NCI-H774 (cell line): Measurements from ENCODE around the gene GIMAP8.
A peak's percentile ranks its signal among the peaks of the same experiment; 100 is the strongest.

Experiments used
- DNase-seq: peaks from one replicate; lab custom pipeline; 2025; lab: John Stamatoyannopoulos, UW

GIMAP8 gene

DNA sequence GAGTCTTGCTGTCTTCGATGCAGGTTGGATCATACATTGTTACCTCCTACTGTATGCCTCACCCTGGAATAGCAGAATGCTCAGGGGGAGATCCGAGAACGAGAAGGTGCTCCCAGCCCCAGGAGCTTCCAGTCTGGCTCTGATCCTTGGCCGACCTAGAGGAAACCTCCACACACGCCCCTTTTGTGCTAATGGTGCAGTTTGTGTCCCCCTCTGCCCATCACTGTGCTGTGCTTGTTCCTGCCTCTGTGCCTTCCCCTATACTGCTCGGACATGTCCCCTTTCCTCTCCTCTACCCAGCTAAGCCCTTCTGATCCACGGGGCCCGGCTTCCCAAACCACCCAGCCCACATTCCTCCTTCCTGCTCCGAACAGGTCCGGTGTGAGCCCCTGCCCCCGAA, 38.8 kb upstream of the GIMAP8 start:
- no peak for DNase-seq

DNA sequence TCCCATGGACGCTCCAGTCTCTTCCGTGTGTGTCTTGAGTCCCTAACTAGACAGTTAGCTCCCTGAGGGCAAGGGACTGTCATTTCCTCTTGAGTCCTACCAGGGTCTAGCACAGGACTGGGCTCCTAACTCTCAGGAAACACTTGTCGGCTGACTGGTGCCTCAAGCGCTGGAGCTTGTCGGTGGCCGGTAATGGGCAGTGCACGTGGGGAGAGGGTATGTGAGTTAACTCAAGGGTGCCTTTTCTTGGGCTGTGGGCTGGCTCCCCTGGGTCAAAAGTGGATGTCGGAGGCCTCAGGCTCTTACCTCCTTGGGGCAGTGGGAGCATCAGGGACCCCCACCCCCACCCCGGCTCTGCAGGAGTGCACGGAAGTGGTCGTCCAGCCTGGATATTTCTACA, 38.4 kb upstream of the GIMAP8 start:
- DNase-seq: no peak

DNA sequence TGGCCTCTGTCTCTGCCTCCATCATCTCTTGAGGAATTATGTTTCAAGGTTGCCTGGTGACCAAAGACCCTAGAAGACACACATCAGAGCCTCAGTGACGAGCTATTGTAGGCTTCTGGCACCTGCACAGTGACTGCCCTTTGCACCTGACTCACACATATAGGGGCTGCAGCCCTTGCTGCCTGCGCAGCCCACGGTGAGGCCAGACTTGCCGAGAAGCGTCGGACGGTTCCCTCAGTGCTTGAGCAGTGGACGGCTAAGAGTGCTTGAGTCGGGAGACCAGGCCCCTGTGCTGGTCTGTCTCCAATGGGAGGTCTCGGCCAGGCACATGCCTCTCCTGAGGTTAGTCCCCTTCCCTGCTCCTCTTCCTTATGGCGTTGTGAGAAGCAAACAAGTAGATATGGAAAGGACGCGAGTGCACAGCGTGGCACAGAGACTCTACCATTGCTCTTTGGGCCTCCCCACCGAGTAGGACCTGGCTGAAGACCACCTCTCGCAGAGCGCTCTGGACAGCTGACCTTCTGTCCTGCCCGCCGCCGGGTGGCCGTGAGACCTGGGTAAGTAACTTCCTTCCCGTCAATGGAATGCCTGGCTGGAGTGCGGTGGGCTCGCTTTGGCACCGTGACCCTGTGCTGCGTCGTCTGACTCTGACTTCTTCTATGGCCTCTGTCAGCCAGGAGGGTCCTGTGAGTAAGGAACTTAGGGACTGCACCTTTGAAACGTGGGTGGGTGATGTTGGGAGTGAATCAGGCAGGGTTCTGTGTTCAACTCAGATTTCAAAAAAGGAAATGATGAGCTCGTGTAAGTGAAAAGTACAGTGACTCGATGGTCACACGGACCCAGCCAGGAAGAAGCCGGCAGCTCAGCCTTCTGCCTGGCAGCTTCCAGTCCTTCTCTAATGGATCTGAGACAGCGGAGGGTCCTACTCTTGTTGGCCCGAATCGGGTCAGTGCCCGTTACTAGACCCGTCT, 37.6 kb upstream of the GIMAP8 start:
- DNase-seq: no peak

DNA sequence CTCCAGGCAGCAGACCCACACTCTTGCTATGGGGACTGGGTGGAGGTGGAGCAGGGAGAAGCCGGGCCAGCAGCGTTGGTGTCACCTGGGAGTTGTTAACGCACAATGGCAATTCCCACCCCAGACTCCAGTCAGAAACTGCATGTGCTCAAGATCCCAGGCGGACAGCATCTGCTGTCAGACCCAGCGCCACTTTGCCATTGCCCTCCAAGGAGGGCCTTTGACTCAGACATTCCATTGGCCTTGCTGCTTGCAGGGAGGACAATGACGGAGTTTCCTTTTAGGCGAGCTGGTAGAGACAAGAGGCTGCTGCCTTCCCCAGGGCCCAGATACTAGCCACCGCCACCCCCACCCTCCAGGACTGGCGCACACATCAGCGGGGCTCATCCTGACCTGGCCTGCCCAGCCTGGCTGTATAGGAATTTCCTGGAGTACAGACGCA, 36.8 kb upstream of the GIMAP8 start:
- DNase-seq: no peak

DNA sequence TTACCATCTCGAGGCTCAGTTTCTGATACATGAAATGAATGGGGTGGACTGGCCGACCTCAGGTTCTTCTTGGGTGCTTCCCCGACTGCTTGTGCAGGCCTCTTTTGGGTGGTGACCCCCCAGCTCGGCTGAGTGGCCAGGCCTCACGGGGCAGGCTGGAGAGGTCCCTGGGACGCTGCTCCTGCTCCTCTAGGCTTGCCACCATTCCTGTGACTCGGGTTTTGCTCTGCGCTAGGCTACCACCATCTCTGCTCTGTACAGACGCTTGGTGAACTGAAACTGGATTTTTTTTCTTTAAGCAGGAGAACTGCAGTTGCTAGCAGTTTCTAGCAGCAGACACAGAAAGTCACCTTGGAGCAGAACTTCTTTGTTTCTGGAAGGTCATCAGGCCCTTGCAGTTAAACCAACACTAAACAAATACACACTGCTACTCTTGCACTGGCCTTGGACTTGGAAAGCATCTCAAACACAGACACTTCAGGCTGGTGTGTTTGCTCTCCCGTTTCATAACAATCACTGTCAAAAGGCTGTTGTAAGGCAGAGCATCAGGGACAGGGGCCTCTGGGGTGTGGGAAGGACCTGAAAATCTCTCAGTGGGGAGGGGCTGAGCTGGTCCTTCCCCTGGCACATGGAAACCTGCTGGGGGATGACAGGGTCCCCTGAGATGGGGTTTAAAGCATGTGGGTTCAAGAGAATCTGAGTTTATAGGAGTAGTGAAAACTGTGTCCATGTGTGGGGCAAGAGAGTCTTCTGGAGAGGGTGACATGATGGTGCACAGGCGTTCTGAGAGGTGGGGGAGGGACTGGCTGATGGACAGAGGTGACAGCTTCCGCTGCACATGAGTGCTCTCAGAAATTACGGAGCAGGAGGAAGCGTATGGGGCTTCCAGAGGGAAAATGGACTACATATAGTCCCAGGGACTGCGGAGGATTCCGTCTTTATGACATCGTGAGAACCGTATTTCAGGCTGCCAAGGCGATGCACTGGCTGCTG, 35.0 kb upstream of the GIMAP8 start:
- no peak for DNase-seq

DNA sequence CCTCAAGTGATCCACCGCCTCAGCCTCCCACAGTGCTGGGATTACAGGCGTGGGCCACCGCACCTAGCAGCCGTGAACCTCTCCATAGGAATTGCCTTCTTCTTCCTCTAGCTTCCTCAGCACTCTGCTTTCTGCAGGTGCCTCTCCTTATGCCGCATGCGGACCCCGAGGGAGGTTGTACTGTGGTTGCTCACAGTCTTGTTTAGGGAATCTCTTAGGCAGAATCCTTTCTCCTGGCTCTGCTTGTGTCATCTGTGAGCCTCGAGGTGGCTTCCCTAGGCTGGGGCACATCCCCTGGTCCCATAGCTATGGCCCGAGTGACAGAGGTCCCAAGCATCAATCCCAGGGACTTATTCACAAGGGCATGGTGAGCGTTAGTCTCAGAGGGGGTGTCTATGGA, 33.2 kb upstream of the GIMAP8 start:
- no peak for DNase-seq

DNA sequence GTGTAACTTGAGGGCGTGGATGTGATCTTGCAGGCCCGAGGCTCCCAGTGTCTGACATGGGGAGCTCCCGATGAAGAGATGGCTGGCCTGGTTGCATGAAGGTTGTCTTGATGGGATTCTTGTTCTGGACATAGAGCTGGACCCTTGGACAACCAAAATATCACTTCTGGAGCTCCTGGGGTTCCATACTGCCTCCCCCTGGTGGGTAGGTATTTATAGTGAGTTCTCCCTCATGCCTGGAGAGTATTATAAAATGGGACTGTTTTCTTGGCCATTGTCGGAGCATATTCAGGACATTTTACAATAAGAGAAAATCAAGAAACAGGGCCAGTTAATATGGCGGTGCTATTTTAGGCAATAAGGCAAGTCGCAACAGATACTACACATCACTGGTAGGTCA, 32.6 kb upstream of the GIMAP8 start:
- no peak for DNase-seq

DNA sequence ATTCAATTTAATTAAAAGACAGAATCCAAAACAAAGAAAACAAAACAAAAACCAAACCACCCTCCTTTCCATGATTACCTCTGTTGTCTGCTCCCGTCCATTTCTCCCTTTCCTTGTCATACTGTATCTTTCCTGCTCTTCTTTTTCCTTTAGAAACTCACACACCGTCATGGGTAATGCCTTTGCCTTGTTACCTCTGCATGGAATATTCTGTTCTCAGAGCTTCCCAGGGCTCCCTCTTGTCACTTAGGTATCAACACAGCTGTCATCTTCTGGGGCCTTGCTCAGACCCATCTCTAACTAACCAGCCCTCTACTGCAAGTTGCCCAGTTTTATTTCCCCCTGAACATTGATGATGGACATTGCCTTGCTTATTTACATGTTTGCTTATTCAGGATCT, 30.2 kb upstream of the GIMAP8 start:
- no peak for DNase-seq

DNA sequence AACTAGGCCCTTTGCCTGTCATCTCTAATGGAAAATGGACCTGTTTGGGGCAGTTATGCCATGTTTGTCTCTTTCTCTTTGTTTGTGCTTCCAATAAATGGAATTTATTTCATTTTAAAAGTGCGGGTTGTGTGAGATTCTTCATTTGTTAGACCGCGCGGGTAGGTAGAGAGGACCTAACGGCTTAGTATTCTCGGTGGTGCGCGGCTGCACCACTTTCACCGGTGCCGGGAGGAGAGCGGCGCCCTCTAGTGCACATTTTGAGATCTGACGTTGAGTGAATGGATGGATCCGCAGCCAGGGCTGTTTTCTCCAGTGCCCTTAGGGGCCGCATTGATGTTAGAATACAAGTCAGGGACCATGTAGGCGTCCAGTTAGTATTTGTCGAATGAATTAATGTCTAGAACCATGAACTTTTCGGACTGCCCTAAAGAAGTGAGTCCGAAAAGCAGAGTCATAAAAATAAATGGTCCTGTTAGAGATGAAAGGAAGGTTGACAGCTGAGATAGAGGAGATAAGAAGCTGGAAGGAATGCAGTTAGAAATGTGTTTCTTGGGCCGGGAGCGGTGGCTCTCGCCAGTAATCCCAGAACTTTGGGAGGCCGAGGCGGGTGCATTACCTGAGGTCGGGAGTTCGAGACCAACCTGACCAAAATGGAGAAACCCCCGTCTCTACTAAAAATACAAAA, 29.3 kb upstream of the GIMAP8 start:
- peak; percentile 72 for DNase-seq

DNA sequence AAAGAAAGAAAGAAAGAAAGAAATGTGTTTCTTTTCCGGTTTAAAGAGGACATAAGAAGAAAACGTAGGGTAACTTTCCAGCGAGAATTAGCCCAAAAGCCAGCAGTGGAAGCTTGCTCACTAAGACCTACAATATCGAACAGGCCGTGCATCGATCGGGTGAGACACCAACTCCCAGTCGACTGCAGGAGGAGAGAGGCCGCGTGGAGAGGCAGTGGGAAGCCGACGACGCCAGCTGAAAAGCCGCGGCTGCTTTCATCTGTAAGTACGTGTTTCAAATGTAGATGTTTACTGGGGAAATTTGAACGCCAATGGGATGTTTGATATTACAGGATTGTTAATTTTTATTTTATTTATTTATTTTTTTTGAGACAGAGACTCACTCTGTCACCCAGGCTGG, 28.6 kb upstream of the GIMAP8 start:
- no peak for DNase-seq

DNA sequence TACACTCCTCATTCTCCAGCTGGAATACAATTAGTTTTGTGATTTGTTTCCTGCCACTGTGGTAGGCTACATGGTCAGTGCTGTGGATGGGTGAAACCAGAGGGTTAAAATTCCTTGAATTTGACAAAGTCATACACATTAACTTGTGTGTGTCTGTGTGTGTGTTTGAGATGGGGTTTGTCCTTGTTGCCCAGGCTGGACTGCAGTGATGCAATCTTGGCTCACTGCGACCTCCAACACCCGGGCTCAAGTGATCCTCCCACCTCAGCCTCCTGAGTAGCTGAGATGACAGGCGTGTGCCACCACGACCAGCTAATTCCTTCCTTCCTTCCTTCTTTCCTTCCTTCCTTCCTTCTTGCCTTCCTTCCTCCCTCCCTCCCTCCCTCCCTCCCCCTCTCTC, 24.8 kb upstream of the GIMAP8 start:
- DNase-seq: no peak

DNA sequence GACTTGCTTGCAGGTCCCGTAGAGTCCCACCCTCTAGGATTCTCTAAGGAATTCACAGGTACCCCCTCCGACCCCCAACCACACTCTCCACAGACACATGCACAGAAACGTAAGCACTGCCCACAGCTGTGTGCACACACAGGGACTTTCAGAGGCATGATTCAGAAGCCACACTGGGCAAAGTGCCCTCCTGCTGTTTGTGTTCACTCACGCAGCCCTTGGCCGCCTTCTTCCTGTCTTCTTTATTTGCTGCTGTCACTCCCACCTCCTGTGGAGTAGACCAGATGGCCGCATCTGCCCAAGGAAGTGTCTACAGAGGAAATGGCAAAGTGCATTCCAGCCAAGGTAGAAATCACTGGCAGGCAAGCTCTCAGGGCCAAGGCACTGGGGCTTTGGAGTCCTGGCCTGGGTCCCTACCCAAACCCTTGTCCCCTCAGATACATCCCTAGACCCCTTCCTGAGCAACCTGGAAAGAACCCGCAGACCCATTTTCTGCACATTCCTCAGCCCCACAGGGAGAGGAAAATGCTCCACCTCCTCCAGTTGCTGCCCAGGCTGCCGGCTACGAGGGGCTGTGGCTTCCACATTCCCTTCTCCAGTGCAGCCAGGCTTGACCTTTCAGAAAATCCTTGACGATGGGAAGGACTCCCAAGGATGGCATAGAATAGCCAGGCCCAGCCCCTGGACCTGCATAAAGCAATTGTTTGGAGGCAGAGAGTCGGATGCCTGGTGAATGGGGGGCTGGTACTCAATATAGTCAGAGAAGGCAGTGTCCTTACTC, 21.6 kb upstream of the GIMAP8 start:
- no peak for DNase-seq

DNA sequence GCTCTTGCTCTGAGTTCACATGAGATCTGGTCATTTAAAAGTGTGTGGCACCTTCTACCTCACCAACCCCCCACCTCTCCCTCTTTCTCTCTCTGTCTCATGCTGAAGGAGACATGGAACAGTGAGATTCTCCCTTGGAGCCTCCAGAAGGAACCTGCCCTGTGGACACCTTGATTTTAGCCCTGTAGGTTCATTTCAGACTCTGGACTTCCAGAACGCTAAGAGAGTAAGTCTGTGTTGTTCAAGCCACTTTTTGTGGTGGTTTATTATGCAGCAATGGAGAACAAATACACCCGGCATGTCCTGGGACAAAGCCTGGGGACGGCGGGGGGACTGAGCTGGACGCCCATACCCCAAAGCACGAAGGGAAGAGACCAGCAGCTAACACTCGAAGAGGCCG, 20.7 kb upstream of the GIMAP8 start:
- DNase-seq: no peak

DNA sequence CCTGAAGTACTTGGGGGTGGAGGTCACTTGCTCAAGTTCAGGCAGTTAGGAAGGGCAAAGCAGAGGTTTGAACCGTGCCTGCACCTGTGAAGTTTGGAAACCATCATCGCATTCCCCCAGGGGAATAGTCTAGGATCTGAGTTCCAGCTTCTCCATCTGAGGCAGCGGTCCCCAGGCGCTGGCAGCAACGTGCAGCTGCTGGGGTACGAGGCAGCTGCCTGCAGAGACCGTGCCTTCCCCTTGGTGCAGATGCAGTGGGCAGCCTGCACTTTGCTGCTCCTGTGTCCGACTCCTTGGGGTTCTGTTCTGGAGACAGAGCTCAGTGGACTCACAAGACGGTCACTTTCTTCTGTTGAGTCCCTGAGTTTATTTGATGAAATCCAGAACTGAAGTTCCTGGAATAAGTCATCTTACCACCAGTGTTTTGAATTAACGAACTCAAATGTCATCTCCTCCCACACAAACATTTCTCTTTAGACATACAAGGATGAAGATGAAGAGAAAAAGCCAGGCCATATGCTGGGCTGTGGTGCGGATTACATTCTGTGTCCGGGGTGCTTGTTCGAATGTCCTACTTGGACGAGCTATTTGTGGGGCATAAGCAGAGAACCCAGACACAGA, 19.9 kb upstream of the GIMAP8 start:
- DNase-seq: no peak

DNA sequence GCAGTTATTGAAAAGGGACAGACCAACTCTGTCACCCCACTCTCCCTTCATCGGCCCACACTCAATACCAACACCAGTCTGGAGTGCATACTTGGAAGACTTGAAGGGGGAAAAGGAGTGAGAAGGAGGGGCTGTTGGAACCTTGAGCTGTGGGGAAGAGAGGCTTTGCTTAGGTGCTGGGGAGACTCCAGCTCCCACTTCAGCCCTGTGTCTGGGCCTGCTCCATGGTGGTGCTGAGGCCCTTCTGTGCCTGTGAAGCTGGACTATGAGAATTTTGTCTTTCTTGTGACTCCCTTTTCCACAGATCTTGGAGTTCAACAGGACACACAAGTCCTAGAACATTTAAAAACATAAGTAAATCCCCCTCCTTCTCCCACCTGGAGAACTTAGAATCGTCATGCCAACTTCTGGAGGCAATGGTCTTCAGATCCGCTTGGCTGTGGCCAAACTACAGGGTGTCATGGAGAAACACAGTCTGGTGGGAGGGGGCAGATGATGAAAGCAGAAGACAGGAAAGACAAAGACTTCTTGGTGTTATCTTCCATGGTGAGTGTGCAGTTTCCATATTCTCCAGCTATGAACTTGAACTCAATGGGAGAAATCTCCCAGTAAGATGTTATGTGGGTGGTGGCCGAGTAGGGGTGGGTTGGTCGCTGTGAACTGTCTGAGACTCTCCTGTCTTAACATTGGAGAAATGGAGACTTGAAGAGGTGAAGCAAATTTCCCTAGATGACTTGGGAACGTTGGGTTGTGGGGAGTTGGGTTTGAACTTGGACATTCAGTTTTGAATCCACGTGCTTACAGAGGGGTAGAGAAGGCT, 18.4 kb upstream of the GIMAP8 start:
- DNase-seq: no peak

DNA sequence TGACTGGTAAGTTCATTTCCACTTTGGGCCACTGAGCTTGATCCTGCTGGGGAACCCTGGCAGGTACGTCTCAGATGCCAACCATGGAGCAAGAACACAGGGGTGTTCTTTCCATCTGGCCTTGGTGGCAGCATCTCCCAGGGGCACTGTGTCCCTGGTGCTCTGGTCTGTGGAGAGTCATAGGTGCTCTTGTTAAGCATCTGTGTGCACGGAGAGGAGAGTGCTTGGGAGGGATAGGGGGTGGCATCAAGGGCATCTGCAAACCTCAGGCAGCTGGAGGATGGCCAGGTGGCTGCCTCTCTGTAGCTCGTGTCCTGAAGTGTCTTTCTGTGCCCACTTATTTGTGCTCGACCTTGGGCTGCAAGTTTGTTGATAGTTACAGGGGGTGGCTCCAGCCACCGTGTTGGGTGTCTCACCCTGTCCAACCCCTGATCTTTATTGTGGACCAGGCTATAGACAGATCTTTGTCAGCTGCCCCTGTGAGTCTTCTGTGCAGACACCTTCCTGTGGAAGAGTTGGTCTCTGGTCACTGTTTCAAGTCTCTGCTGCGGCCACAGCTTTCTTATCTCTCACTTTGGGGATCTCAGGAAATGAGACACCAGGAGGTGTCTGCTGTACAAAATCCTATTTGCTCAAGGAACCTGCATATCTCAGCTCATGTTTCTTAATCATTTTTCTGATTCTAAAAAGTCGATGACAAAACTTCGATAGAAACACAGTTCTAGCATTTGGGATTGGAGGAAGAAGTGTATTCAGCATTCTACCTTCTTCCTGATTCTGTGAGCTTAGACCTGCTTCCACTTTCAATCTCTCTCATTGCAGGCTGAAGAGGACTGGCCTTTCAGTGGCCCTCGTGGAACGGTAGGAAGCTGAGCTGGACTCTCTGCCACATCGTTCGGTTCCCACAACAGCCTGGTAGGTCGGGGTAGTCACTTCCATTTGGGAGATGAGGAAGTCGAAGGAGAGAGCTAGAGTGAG, 17.2 kb upstream of the GIMAP8 start:
- no peak for DNase-seq

DNA sequence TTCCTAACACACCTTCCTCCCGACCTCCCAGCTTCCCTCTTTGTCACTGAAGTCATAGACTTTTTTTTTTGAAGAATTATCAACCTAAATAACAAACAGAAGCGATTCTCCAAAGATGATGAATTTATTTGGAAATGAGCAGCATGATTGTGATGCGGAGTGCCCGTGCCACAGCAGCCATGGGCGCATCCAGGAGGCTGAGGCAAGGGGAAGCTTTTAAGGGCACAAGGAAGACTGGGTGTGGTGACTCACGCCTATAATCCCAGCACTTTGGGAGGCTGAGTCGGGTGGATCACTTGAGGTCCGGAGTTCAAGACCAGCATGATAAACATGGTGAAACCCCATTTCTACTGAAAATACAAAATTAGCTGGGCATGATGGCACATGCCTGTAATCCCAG, 16.2 kb upstream of the GIMAP8 start:
- no peak for DNase-seq

DNA sequence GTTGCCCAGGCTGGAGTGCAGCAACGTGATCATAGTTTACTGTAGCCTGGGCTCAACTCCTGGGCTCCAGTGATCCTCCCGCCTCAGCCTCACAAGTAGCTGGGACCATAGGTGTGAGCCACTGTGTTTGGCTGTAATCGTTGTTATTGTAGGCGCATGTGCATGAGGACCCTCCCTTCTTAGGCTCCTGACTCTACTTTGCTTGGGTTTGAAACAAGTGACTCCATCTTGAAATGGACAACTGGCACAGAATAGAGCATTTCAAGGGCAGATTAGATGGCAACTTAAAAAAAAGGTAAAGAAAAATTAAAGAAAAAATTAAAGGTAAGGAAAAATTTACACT, 15.4 kb upstream of the GIMAP8 start:
- DNase-seq: no peak
